ENCODE data around the gene ANKRD65. TPM values are rescaled to one million over a fixed set of nuclear protein-coding genes. Genes with fewer than 3 reads are reported as not detected.

ANKRD65 gene
- total and polyA plus RNA-seq, 2 experiments from 2014 or later, result 2.1 to 5.5 TPM

- Histone ChIP-seq H3K4me1 (ENCODE audit: insufficient read depth) (peaks cover 22% of the 10 kb centered on the region), H3K36me3 (replicated peaks; ENCODE audit: insufficient read depth, low read depth) (no peaks in the 10 kb centered on the region), H3K27me3 (no peaks in the 10 kb centered on the region), H3K4me2 (peak overlapping the region; percentile 83), H3K9me2 (replicated peaks; ENCODE audit: insufficient read depth) (no peaks in the 10 kb centered on the region), H4K20me1 (ENCODE audit: insufficient read depth, poor library complexity, severe bottlenecking) (no peaks in the 10 kb centered on the region), H3K9me3 (ENCODE audit: low read depth) (no peaks in the 10 kb centered on the region), H3K27ac (no peak overlapping the region), H2AFZ (no peak overlapping the region), H3K79me2 (no peaks in the 10 kb centered on the region), H3K4me3 (no peak overlapping the region)
- TF ChIP-seq EZH2 (IDR thresholded peaks at IDR 0.05; ENCODE audit: borderline replicate concordance) (no peak), EZH2phosphoT487 (IDR thresholded peaks at IDR 0.05; ENCODE audit: low read depth, severe bottlenecking, unreplicated experiment) (no peak)
- WGBS (ENCODE audit: low lambda C conversion rate, missing lambda C conversion rate), result 55% methylated on average over 9 of the region's 19 CpGs
- DNase-seq (ENCODE audit: low spot score), result no peak
Observed at GRCh38 chr1:1426496-1427105, 5.5 kb upstream of the ANKRD65 start.

- H4K20me1 ChIP-seq (ENCODE audit: insufficient read depth, poor library complexity, severe bottlenecking), result no peaks in the 10 kb centered on the region
- 73% methylated on average over 18 of the region's 33 CpGs for WGBS (ENCODE audit: low lambda C conversion rate, missing lambda C conversion rate)
- no peaks in the 10 kb centered on the region for H3K9me2 ChIP-seq (replicated peaks; ENCODE audit: insufficient read depth)
- no peaks in the 10 kb centered on the region for H3K36me3 ChIP-seq (replicated peaks; ENCODE audit: insufficient read depth, low read depth)
- no peak overlapping the region for H3K27ac ChIP-seq
- no peaks in the 10 kb centered on the region for H3K79me2 ChIP-seq
- H3K4me1 ChIP-seq (ENCODE audit: insufficient read depth), result peaks cover 15% of the 10 kb centered on the region
- DNase-seq (ENCODE audit: low spot score), result no peak
- H3K4me2 ChIP-seq, result no peak overlapping the region
- H3K4me3 ChIP-seq, result no peak overlapping the region
- no peak overlapping the region for H2AFZ ChIP-seq
- H3K9me3 ChIP-seq (ENCODE audit: low read depth), result no peaks in the 10 kb centered on the region
- H3K27me3 ChIP-seq, result no peaks in the 10 kb centered on the region
- TF ChIP-seq EZH2 (IDR thresholded peaks at IDR 0.05; ENCODE audit: borderline replicate concordance) (no peak), EZH2phosphoT487 (IDR thresholded peaks at IDR 0.05; ENCODE audit: low read depth, severe bottlenecking, unreplicated experiment) (no peak), CTCF (IDR thresholded peaks at IDR 0.05; ENCODE audit: poor library complexity) (no peak)
Observed at GRCh38 chr1:1425753-1426495, 4.8 kb upstream of the ANKRD65 start.

GRCh38 chr1:1425426-1425752 lies 4.3 kb upstream of the ANKRD65 start:
- no peaks in the 10 kb centered on the region for H3K27me3 ChIP-seq
- TF ChIP-seq CTCF (IDR thresholded peaks at IDR 0.05; ENCODE audit: poor library complexity), result no peak
- no peak for TF ChIP-seq EZH2 (IDR thresholded peaks at IDR 0.05; ENCODE audit: borderline replicate concordance)
- TF ChIP-seq EZH2phosphoT487 (IDR thresholded peaks at IDR 0.05; ENCODE audit: low read depth, severe bottlenecking, unreplicated experiment), result no peak
- no peaks in the 10 kb centered on the region for H3K36me3 ChIP-seq (replicated peaks; ENCODE audit: insufficient read depth, low read depth)
- WGBS (ENCODE audit: low lambda C conversion rate, missing lambda C conversion rate), result 88% methylated on average over 12 of the region's 12 CpGs
- no peak for DNase-seq (ENCODE audit: low spot score)
- no peaks in the 10 kb centered on the region for H3K9me3 ChIP-seq (ENCODE audit: low read depth)
- no peak overlapping the region for H3K4me3 ChIP-seq
- H4K20me1 ChIP-seq (ENCODE audit: insufficient read depth, poor library complexity, severe bottlenecking), result no peaks in the 10 kb centered on the region
- H3K4me2 ChIP-seq, result no peak overlapping the region
- H3K9me2 ChIP-seq (replicated peaks; ENCODE audit: insufficient read depth), result no peaks in the 10 kb centered on the region
- H3K27ac ChIP-seq, result no peak overlapping the region
- peaks cover 10% of the 10 kb centered on the region for H3K4me1 ChIP-seq (ENCODE audit: insufficient read depth)
- H3K79me2 ChIP-seq, result no peaks in the 10 kb centered on the region
- no peak overlapping the region for H2AFZ ChIP-seq

GRCh38 chr1:1424707-1425106 lies 3.6 kb upstream of the ANKRD65 start:
- Histone ChIP-seq H3K36me3 (replicated peaks; ENCODE audit: insufficient read depth, low read depth) (no peaks in the 10 kb centered on the region), H3K9me2 (replicated peaks; ENCODE audit: insufficient read depth) (no peaks in the 10 kb centered on the region), H3K4me1 (ENCODE audit: insufficient read depth) (peaks cover 4% of the 10 kb centered on the region), H3K27ac (no peak overlapping the region), H4K20me1 (ENCODE audit: insufficient read depth, poor library complexity, severe bottlenecking) (no peaks in the 10 kb centered on the region), H3K27me3 (no peaks in the 10 kb centered on the region), H3K4me3 (no peak overlapping the region), H3K9me3 (ENCODE audit: low read depth) (no peaks in the 10 kb centered on the region), H3K79me2 (no peaks in the 10 kb centered on the region), H2AFZ (no peak overlapping the region), H3K4me2 (no peak overlapping the region)
- TF ChIP-seq EZH2 (IDR thresholded peaks at IDR 0.05; ENCODE audit: borderline replicate concordance), result no peak
- TF ChIP-seq CTCF (IDR thresholded peaks at IDR 0.05; ENCODE audit: poor library complexity), result no peak
- no peak for TF ChIP-seq EZH2phosphoT487 (IDR thresholded peaks at IDR 0.05; ENCODE audit: low read depth, severe bottlenecking, unreplicated experiment)
- 89% methylated on average over 15 of the region's 15 CpGs for WGBS (ENCODE audit: low lambda C conversion rate, missing lambda C conversion rate)
- no peak for DNase-seq (ENCODE audit: low spot score)

Measured in hepatocyte (in vitro differentiated cells).